Astrocyte of the cerebellum (primary cell): ENCODE measurements around the gene JCAD.

Experiments
- DNase-seq: peaks from one replicate; pipeline ENCODE4 v3.0.0-alpha.2; 2011; ENCODE audit warnings: low read depth
- H3K4me3 ChIP-seq: 2 replicates; pipeline ENCODE4 v1.5.1; 2011; ENCODE audit warnings: mild to moderate bottlenecking, low read depth, low read length, moderate library complexity
- CTCF ChIP-seq: IDR thresholded peaks from 2 replicates; pipeline ENCODE4 v1.5.1; 2012; ENCODE audit warnings: low read length, low read depth, moderate library complexity, mild to moderate bottlenecking; ENCODE audit errors: missing control alignments
- in situ Hi-C: cut with HindIII; loops from 2 replicates; pipeline ENCODE4 v1.10.0; 2017; ENCODE audit warnings: low sequenced_read_pairs

Gene JCAD

GRCh38 chr10:30048768-30049517 lies 10.4 kb downstream of the JCAD start:
- no peak overlapping the region for H3K4me3 ChIP-seq
- in situ Hi-C loops = no loop called here

GRCh38 chr10:30047924-30048531 lies 11.4 kb downstream of the JCAD start:
- in situ Hi-C loops = no loop called here
- no peak for DNase-seq
- no peak overlapping the region for H3K4me3 ChIP-seq
- TF ChIP-seq CTCF = no peak

More at GRCh38 chr10:30048768-30049517, 10.4 kb downstream of the JCAD start:
- TF ChIP-seq CTCF = no peak
- DNase-seq = no peak

- in situ Hi-C loops = no loop called here
- DNase-seq = no peak
- H3K4me3 ChIP-seq = no peak overlapping the region
- no peak for TF ChIP-seq CTCF
Measured at GRCh38 chr10:30047430-30047829, 12.0 kb downstream of the JCAD start.

- DNase-seq = no peak
- in situ Hi-C loops = no loop called here
- no peak for TF ChIP-seq CTCF
- H3K4me3 ChIP-seq = no peak overlapping the region
Measured at GRCh38 chr10:30046476-30046875, 12.9 kb downstream of the JCAD start.

- no peak for TF ChIP-seq CTCF
- in situ Hi-C loops = no loop called here
- H3K4me3 ChIP-seq = no peak overlapping the region
- no peak for DNase-seq
Measured at GRCh38 chr10:30045961-30046360, 13.4 kb downstream of the JCAD start.

- no peak overlapping the region for H3K4me3 ChIP-seq
- no peak for DNase-seq
- in situ Hi-C loops = no loop called here
- TF ChIP-seq CTCF = no peak
Measured at GRCh38 chr10:30043476-30044270, 15.7 kb downstream of the JCAD start.
